Measurements from ENCODE around the gene ARMC9. TPM values are rescaled to one million over a fixed set of nuclear protein-coding genes. Genes with fewer than 3 reads are reported as not detected.

ARMC9 gene
- total and polyA plus RNA-seq, 2 of the 13 experiments (the other 11 are each of a cell fraction or from before 2014, with no cell fraction given), result 9.1 to 12.8 TPM

DNA sequence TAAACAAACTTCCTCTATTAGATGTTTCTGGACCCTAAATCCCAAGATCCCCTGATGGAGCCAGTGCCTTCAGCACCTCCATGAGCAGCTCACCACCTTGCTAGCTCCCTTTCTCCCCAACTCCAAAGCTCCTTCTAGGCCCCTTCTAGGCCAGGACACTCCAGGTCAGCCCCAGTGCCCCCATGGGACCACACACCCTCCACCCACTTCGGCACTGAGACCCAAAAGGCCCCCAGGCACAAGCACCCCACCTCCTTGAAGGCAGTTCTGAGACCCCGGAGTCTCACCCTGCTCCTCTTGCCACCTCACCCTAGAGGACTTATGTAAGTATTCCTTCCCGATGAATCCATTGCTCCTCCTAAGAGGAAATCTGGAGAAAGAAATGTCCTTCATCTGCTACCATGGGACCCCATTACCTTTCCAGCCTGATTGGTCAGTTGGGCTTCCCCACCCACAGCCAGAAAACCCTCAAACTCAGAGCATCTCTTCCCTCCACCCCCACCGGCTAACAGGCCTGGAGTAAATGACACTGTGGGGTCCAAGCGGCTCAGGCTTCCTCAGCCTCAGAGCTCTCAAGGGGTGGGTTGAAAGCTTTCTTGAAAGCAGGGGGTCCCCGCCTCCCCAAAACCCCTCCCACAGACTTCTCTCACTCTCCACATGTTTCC is 9.8 kb upstream of the ARMC9 start:
- Histone ChIP-seq H3K4me2 (ENCODE audit: low read depth, low read length) (no peak overlapping the region), H4K20me1 (ENCODE audit: insufficient read depth, low read length) (no peaks in the 10 kb centered on the region), H3K9ac (ENCODE audit: insufficient read depth, low read depth, low read length) (no peak overlapping the region; the same call in 1 of the 2 replicates), H3K4me1 (ENCODE audit: insufficient read depth, low read length) (peaks cover 73% of the 10 kb centered on the region), H3K9me3 (ENCODE audit: low read length) (no peaks in the 10 kb centered on the region), H3K36me3 (replicated peaks in 1 of 2; ENCODE audit: control insufficient read depth in 1 of 2, insufficient read depth in 2 of 2, low read length in 2 of 2) (no peaks in the 10 kb centered on the region), H3K27me3 (ENCODE audit: control insufficient read depth in 1 of 2, insufficient read depth in 2 of 2, low read length in 2 of 2) (peaks cover 0 to 1% of the 10 kb centered on the region in 2 experiments; a peak in 2 of 5 replicates), H3K4me3 (replicated peaks in 1 of 3; ENCODE audit: insufficient read depth in 1 of 3, low read depth in 2 of 3, low read length in 3 of 3) (no peak overlapping the region), H3K79me2 (ENCODE audit: insufficient read depth, low read length) (no peaks in the 10 kb centered on the region), H3K27ac (ENCODE audit: extremely low read length, insufficient read depth, low read length) (no peak overlapping the region), H2AFZ (ENCODE audit: low read length) (no peak overlapping the region)
- in situ Hi-C loops (cut with HindIII; ENCODE audit: extremely low pct_ligation_motif_present, low pct_unique_long_range_greater_than_20kb) (no loop called here), intact Hi-C loops (cut with micrococcal nuclease; ENCODE audit: unreplicated experiment) (no loop called here)
- FAIRE-seq (no peak), DNase-seq (ENCODE audit: low spot score) (no peak), ATAC-seq (no peak)
- ChIA-PET CTCF (ENCODE audit: low intra/inter-chr PET ratio, low total read pairs) (no interaction called here), POLR2A (interaction anchor here (1.3 to 1.9 kb wide), 4 partner anchors 10 to 276 kb away, joined by 3 to 8 read pairs (median 6); partner anchors contain the start of genes ARMC9 and NCL)
- BruUV-seq (replicated peaks), result no TSS peak
- no peak for TF ChIP-seq MTF1 (CRISPR knock-in tag; IDR thresholded peaks at IDR 0.05)
- TF ChIP-seq ZNF350 (CRISPR knock-in tag; IDR thresholded peaks at IDR 0.05; ENCODE audit: borderline replicate concordance, low read depth), result no peak
- no peak for TF ChIP-seq SRY (CRISPR knock-in tag; IDR thresholded peaks at IDR 0.05)
- TF ChIP-seq, protein P1, sequence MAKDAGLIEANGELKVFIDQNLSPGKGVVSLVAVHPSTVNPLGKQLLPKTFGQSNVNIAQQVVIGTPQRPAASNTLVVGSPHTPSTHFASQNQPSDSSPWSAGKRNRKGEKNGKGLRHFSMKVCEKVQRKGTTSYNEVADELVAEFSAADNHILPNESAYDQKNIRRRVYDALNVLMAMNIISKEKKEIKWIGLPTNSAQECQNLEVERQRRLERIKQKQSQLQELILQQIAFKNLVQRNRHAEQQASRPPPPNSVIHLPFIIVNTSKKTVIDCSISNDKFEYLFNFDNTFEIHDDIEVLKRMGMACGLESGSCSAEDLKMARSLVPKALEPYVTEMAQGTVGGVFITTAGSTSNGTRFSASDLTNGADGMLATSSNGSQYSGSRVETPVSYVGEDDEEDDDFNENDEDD (CRISPR knock-in tag; IDR thresholded peaks at IDR 0.05; ENCODE audit: borderline replicate concordance), result no peak
- TF ChIP-seq MYPOP (CRISPR knock-in tag; IDR thresholded peaks at IDR 0.05), result no peak
- 0 out of 2 replicates have a peak, but pooled peaks have one; percentile 2 for TF ChIP-seq ZNF768 (CRISPR knock-in tag; IDR thresholded peaks at IDR 0.05)
- WGBS (ENCODE audit: low lambda C conversion rate), result 51% methylated on average over 6 of the region's 6 CpGs

All from HepG2 (cell line).